ENCODE data around the gene FSCN2. TPM values are rescaled to one million over a fixed set of nuclear protein-coding genes. Genes with fewer than 3 reads are reported as not detected.

The FSCN2 gene
- total and polyA plus RNA-seq, 2 of the 4 experiments (the other 2 are of a cell fraction), result 0.18 to 0.84 TPM

GRCh38 chr17:81558941-81559806 lies 31.0 kb downstream of the FSCN2 start:
- Histone ChIP-seq H3K27ac (ENCODE audit: insufficient read depth, low read length) (no peak overlapping the region), H2AK5ac (ENCODE audit: low read depth, low read length) (peak overlapping the region; percentile 40; the same call in 1 of the 2 replicates), H3K4ac (ENCODE audit: low read depth, low read length) (no peak overlapping the region), H3K79me1 (ENCODE audit: low read depth in 1 of 2, low read length in 2 of 2) (peaks cover 8 to 79% of the 10 kb centered on the region in 2 experiments), H3K56ac (ENCODE audit: extremely low read depth, insufficient read depth, low read length) (no peak overlapping the region), H3K4me3 (ENCODE audit: insufficient read depth, low read depth, low read length) (no peak overlapping the region), H4K5ac (ENCODE audit: low read depth, low read length) (no peak overlapping the region), H2BK15ac (ENCODE audit: low read depth, low read length) (no peak overlapping the region), H3K9me3 (ENCODE audit: control insufficient read depth, insufficient read depth, low read length) (no peaks in the 10 kb centered on the region), H4K8ac (ENCODE audit: low read depth in 2 of 2, low read length in 2 of 2) (no peak overlapping the region), H3K4me2 (ENCODE audit: low read depth, low read length) (no peak overlapping the region), H3K4me1 (ENCODE audit: control insufficient read depth, insufficient read depth, low read length) (peaks cover 10% of the 10 kb centered on the region), H3K23ac (ENCODE audit: low read depth, low read length) (no peak overlapping the region), H3K27me3 (ENCODE audit: control insufficient read depth, insufficient read depth, low read length) (no peaks in the 10 kb centered on the region), H3K18ac (ENCODE audit: low read depth, low read length) (no peak overlapping the region), H3K9me1 (ENCODE audit: insufficient read depth, low read length) (peaks cover 8% of the 10 kb centered on the region; the same call in 1 of the 2 replicates), H4K91ac (ENCODE audit: insufficient read depth, low read depth, low read length) (no peak overlapping the region), H2BK5ac (ENCODE audit: low read depth, low read length, poor library complexity, severe bottlenecking) (no peak overlapping the region), H3K36me3 (ENCODE audit: control insufficient read depth, insufficient read depth, low read length) (peaks cover 42% of the 10 kb centered on the region), H3K9ac (ENCODE audit: low read depth, low read length) (no peak overlapping the region), H2AFZ (replicated peaks; ENCODE audit: low read length, poor library complexity) (no peak overlapping the region), H4K20me1 (ENCODE audit: insufficient read depth, low read length) (peaks cover 20% of the 10 kb centered on the region), H2BK120ac (ENCODE audit: low read depth, low read length) (no peak overlapping the region), H2AK9ac (replicated peaks; ENCODE audit: low read depth, low read length, poor library complexity) (no peak overlapping the region), H2BK20ac (ENCODE audit: low read depth, low read length) (no peak overlapping the region), H3K14ac (replicated peaks; ENCODE audit: low read depth, low read length) (no peak overlapping the region)
- TF ChIP-seq NFE2L2 (IDR thresholded peaks at IDR 0.05; ENCODE audit: low read depth, low read length), result no peak
- TF ChIP-seq SMC3 (IDR thresholded peaks at IDR 0.05; ENCODE audit: low read depth, low read length), result 0 out of 2 replicates have a peak, but pooled peaks have one; percentile 18
- no peak for TF ChIP-seq MAFK (IDR thresholded peaks at IDR 0.05; ENCODE audit: low read depth, low read length)
- TF ChIP-seq CTCF (conservative IDR thresholded peaks at IDR 0.05; ENCODE audit: low read depth, low read length), result 0 out of 2 replicates have a peak, but pooled peaks have one; percentile 9
- ChIA-PET CTCF (interaction anchor here (0.6 kb wide), 1 partner anchor 30 kb away, joined by 4 read pairs; no protein-coding TSS in a partner anchor), POLR2A (ENCODE audit: unreplicated experiment) (interaction anchor here (0.7 kb wide), 1 partner anchor 47 kb away, joined by 4 read pairs; the partner anchor contains the start of gene ACTG1)
- in situ Hi-C loops (cut with MboI; ENCODE audit: low sequenced_read_pairs), result no loop called here
- ATAC-seq (ENCODE audit: low read depth) (no peak; the same call in 1 of the 2 replicates), DNase-seq (no peak)
- 86% methylated on average over 15 of the region's 27 CpGs; no CpG with 5 or more reads in 1 of the 2 experiments for WGBS, 2 experiments (ENCODE audit: extremely low coverage in 2 of 2, insufficient read length in 1 of 2)
- dilution Hi-C loops (cut with HindIII; ENCODE audit: low sequenced_read_pairs, unreplicated experiment), result no loop called here
- intact Hi-C loops (cut with micrococcal nuclease), result no loop called here
- no TSS peak for BruUV-seq (replicated peaks)

Measured in IMR-90 (cell line).